DND-41 (cell line): ENCODE measurements around the gene IGSF9.

ENCODE experiments used
- EZH2 ChIP-seq: IDR thresholded peaks from 3 replicates; pipeline ENCODE4 v1.6.1; 2012; ENCODE audit warnings: borderline replicate concordance, low read depth, mild to moderate bottlenecking, moderate library complexity, low read length, inconsistent platforms; ENCODE audit not compliant: severe bottlenecking
- TF ChIP-seq, protein P1 (sequence below): IDR thresholded peaks from 2 replicates; pipeline ENCODE4 v1.5.1; 2012; ENCODE audit warnings: borderline replicate concordance, low read length, moderate library complexity, mild to moderate bottlenecking; ENCODE audit not compliant: poor library complexity, severe bottlenecking; ENCODE audit errors: extremely low read depth

DNA sequence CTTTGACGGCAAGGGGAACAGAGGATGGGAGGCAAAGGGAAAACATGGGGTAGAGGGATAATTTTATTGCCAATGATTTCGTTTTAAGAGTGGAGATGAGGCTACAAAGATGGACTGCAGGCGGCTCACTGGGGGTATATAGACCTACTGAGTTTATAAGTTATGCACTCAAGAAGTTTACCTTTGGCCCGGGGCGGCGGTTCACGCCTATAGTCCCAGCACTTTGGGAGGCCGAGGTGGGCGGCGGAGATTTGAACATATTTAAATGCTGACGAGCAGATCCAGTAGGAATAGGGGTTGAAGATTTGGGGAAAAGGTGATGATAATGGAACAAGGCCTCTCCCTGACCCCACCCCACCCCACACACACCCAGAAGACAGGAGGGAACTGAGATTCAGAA lies 16.8 kb upstream of the IGSF9 start:
- TF ChIP-seq, protein P1, sequence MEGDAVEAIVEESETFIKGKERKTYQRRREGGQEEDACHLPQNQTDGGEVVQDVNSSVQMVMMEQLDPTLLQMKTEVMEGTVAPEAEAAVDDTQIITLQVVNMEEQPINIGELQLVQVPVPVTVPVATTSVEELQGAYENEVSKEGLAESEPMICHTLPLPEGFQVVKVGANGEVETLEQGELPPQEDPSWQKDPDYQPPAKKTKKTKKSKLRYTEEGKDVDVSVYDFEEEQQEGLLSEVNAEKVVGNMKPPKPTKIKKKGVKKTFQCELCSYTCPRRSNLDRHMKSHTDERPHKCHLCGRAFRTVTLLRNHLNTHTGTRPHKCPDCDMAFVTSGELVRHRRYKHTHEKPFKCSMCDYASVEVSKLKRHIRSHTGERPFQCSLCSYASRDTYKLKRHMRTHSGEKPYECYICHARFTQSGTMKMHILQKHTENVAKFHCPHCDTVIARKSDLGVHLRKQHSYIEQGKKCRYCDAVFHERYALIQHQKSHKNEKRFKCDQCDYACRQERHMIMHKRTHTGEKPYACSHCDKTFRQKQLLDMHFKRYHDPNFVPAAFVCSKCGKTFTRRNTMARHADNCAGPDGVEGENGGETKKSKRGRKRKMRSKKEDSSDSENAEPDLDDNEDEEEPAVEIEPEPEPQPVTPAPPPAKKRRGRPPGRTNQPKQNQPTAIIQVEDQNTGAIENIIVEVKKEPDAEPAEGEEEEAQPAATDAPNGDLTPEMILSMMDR = no peak
- TF ChIP-seq EZH2 = no peak
